H1 (cell line): ENCODE measurements around the gene THBS1. TPM values are rescaled to one million over a fixed set of nuclear protein-coding genes. Genes with fewer than 3 reads are reported as not detected.

Experiments used
- CTCF ChIA-PET: fragments of 300-600 bp; sonication (Branson Sonifier 250); formaldehyde crosslinking; loops from one replicate; lab custom pipeline; 2021; ENCODE audit not compliant: partially characterized antibody; lab: Charles Lee
- POLR2A ChIA-PET: fragments of 300-600 bp; sonication (Branson Sonifier 250); formaldehyde crosslinking; loops from one replicate; lab custom pipeline; 2021; ENCODE audit warnings: inconsistent platforms; ENCODE audit not compliant: partially characterized antibody; lab: Charles Lee
- DNase-seq, 2 experiments: peaks; one replicate each; pipeline versions ENCODE4 v3.0.0 to v3.0.0-alpha.2; 2010 to 2022; ENCODE audit warnings: low spot score in 2 of 2, low read depth in 1 of 2, mixed read lengths in 1 of 2
- FAIRE-seq: peaks from 2 replicates; lab custom pipeline; 2011; peaks lifted over from hg19 to GRCh38; lab: Jason Lieb, UNC
- H2AFZ ChIP-seq: 2 replicates; pipeline ENCODE4 v1.8.1; 2012; ENCODE audit warnings: low read length, inconsistent platforms
- H2AK5ac ChIP-seq: 2 replicates; pipeline ENCODE4 v1.6.1; 2013; ENCODE audit warnings: low read depth, low read length
- H2BK120ac ChIP-seq: replicated peaks from 2 replicates; pipeline ENCODE3; 2013; ENCODE audit warnings: low read depth, low read length, inconsistent platforms
- H2BK12ac ChIP-seq: 2 replicates; pipeline ENCODE4 v1.6.1; 2013; ENCODE audit warnings: low read depth, low read length
- H2BK15ac ChIP-seq: 2 replicates; pipeline ENCODE4 v1.6.1; 2013; ENCODE audit warnings: low read length
- H2BK20ac ChIP-seq: 2 replicates; pipeline ENCODE4 v1.6.1; 2013; ENCODE audit warnings: low read length
- H2BK5ac ChIP-seq: 2 replicates; pipeline ENCODE4 v1.6.1; 2013; ENCODE audit warnings: low read depth, low read length
- H3K14ac ChIP-seq: 2 replicates; pipeline ENCODE4 v1.6.1; 2013; ENCODE audit warnings: inconsistent platforms; ENCODE audit not compliant: insufficient read length
- H3K18ac ChIP-seq: 2 replicates; pipeline ENCODE4 v1.6.1; 2013; ENCODE audit warnings: low read length; ENCODE audit errors: extremely low read depth
- H3K23ac ChIP-seq: 2 replicates; pipeline ENCODE4 v1.6.1; 2013; ENCODE audit warnings: inconsistent platforms; ENCODE audit not compliant: insufficient read length
- H3K23me2 ChIP-seq: 2 replicates; pipeline ENCODE4 v1.6.1; 2013; ENCODE audit warnings: low read depth, low read length
- H3K27ac ChIP-seq: 2 replicates; pipeline ENCODE4 v1.6.1; 2011; ENCODE audit warnings: low read depth, low read length, inconsistent platforms
- H3K27me3 ChIP-seq, 4 experiments: replicated peaks in 1 of 4; 1 replicate in 1 of 4; 2 replicates in 3 of 4; pipeline versions ENCODE4 v1.6.1 to v1.8.1; 2011 to 2013; ENCODE audit warnings: low read length in 3 of 4, mild to moderate bottlenecking in 3 of 4, inconsistent platforms in 2 of 4, mixed read lengths in 2 of 4, moderate library complexity in 1 of 4; ENCODE audit not compliant: control insufficient read depth in 3 of 4, insufficient read depth in 3 of 4; ENCODE audit errors: extremely low read depth in 1 of 4
- H3K36me3 ChIP-seq, 4 experiments: 2 replicates each; pipeline versions ENCODE4 v1.6.1 to v1.8.1; 2011 to 2013; ENCODE audit warnings: mild to moderate bottlenecking in 4 of 4, low read length in 3 of 4, moderate library complexity in 2 of 4, control low read depth in 1 of 4, inconsistent platforms in 1 of 4; ENCODE audit not compliant: insufficient read depth in 4 of 4, control insufficient read depth in 2 of 4
- H3K4ac ChIP-seq: replicated peaks from 2 replicates; pipeline ENCODE3; 2013; ENCODE audit warnings: low read length, low read depth, mixed read lengths, inconsistent platforms; ENCODE audit not compliant: insufficient read length
- H3K4me1 ChIP-seq, 4 experiments: replicated peaks in 1 of 4; 1 replicate in 1 of 4; 2 replicates in 3 of 4; pipeline versions ENCODE4 v1.6.1 to v1.8.1; 2011 to 2013; ENCODE audit warnings: low read length in 3 of 4, inconsistent platforms in 2 of 4, mixed read lengths in 1 of 4; ENCODE audit not compliant: insufficient read depth in 4 of 4, control insufficient read depth in 3 of 4
- H3K4me2 ChIP-seq, 2 experiments: 2 replicates each; pipeline versions ENCODE4 v1.6.1 to v1.8.1; 2011 to 2013; ENCODE audit warnings: low read depth in 2 of 2, low read length in 2 of 2, control low read depth in 1 of 2, inconsistent platforms in 1 of 2, mild to moderate bottlenecking in 1 of 2; ENCODE audit not compliant: insufficient read depth in 1 of 2
- H3K4me3 ChIP-seq, 4 experiments: fragments of 200-600, 300-600 bp in 1 of 4; sonication (generic), shearing (Covaris generic), sonication (Bioruptor Twin) in 1 of 4; 2 replicates each; pipeline versions ENCODE4 v1.5.1 to v1.8.1; 2011 to 2016; ENCODE audit warnings: low read length in 4 of 4, low read depth in 3 of 4, control low read depth in 2 of 4, inconsistent platforms in 2 of 4, mild to moderate bottlenecking in 2 of 4, mixed read lengths in 1 of 4, moderate library complexity in 1 of 4; ENCODE audit not compliant: insufficient read depth in 2 of 4; ENCODE audit errors: extremely low read depth in 1 of 4
- H3K56ac ChIP-seq: replicated peaks from 2 replicates; pipeline ENCODE3; 2013; ENCODE audit warnings: low read depth, mild to moderate bottlenecking, mixed read lengths, low read length, inconsistent platforms; ENCODE audit not compliant: insufficient read length
- H3K79me1 ChIP-seq: 2 replicates; pipeline ENCODE4 v1.6.1; 2013; ENCODE audit warnings: low read depth, low read length, control low read depth
- H3K79me2 ChIP-seq, 2 experiments: 2 replicates each; pipeline versions ENCODE4 v1.6.1 to v1.8.1; 2012 to 2013; ENCODE audit warnings: low read length in 2 of 2, mild to moderate bottlenecking in 2 of 2, inconsistent platforms in 1 of 2; ENCODE audit not compliant: insufficient read depth in 2 of 2, control insufficient read depth in 1 of 2
- H3K9ac ChIP-seq, 4 experiments: replicated peaks in 1 of 4; 1 replicate in 1 of 4; 2 replicates in 3 of 4; pipeline versions ENCODE4 v1.6.1 to v1.8.1; 2011 to 2013; ENCODE audit warnings: low read depth in 3 of 4, low read length in 3 of 4, control low read depth in 2 of 4, mild to moderate bottlenecking in 2 of 4, moderate library complexity in 2 of 4, inconsistent platforms in 1 of 4; ENCODE audit errors: extremely low read depth in 1 of 4
- H3K9me3 ChIP-seq, 2 experiments: 2 replicates each; pipeline versions ENCODE4 v1.6.1 to v1.8.1; 2012 to 2013; ENCODE audit warnings: mild to moderate bottlenecking in 2 of 2, moderate library complexity in 2 of 2, control low read depth in 1 of 2, inconsistent platforms in 1 of 2, low read depth in 1 of 2, low read length in 1 of 2, mixed read lengths in 1 of 2; ENCODE audit not compliant: insufficient read depth in 2 of 2
- H4K20me1 ChIP-seq, 2 experiments: replicated peaks in 1 of 2; 2 replicates each; pipeline versions ENCODE3 to v1.8.1; 2011 to 2013; ENCODE audit warnings: inconsistent platforms in 2 of 2, low read length in 2 of 2, mild to moderate bottlenecking in 1 of 2; ENCODE audit not compliant: insufficient read depth in 2 of 2, control insufficient read depth in 1 of 2
- H4K5ac ChIP-seq: 2 replicates; pipeline ENCODE4 v1.6.1; 2013; ENCODE audit warnings: low read length, low read depth, mixed read lengths, inconsistent platforms; ENCODE audit not compliant: insufficient read length
- H4K8ac ChIP-seq: 2 replicates; pipeline ENCODE4 v1.8.0; 2013; ENCODE audit warnings: mild to moderate bottlenecking, moderate library complexity, low read length, inconsistent platforms; ENCODE audit not compliant: insufficient read depth; ENCODE audit errors: extremely low read depth
- H4K91ac ChIP-seq: replicated peaks from 2 replicates; pipeline ENCODE3; 2013; ENCODE audit warnings: low read length, mixed read lengths, inconsistent platforms; ENCODE audit not compliant: insufficient read length
- ASH2L ChIP-seq: fragments of 200-600, 300-600 bp; sonication (generic); IDR thresholded peaks from one replicate; pipeline ENCODE4 v1.7.1; 2017; ENCODE audit warnings: low read length
- BACH1 ChIP-seq: IDR thresholded peaks from 2 replicates; pipeline ENCODE4 v1.6.1; 2012; ENCODE audit warnings: low read length, improper control_type of control experiment
- CHD1 ChIP-seq: IDR thresholded peaks from 2 replicates; pipeline ENCODE4 v1.6.1; 2012; ENCODE audit warnings: low read depth, low read length, improper control_type of control experiment
- CHD2 ChIP-seq: IDR thresholded peaks from 2 replicates; pipeline ENCODE4 v1.6.1; 2012; ENCODE audit warnings: low read length, improper control_type of control experiment
- EZH2 ChIP-seq: fragments of 200-600 bp; sonication (generic); IDR thresholded peaks from 2 replicates; pipeline ENCODE4 v1.7.1; 2012; ENCODE audit warnings: low read depth, mild to moderate bottlenecking, moderate library complexity, low read length, inconsistent platforms; ENCODE audit not compliant: severe bottlenecking
- SP1 ChIP-seq: IDR thresholded peaks from 2 replicates; pipeline ENCODE4 v1.6.1; 2011; ENCODE audit warnings: low read depth, low read length
- SUZ12 ChIP-seq: fragments of 200-600 bp; sonication (generic); IDR thresholded peaks from 2 replicates; pipeline ENCODE4 v1.6.1; 2012; ENCODE audit warnings: mild to moderate bottlenecking, inconsistent platforms, low read length, moderate library complexity, mixed read lengths
- TAF1 ChIP-seq: IDR thresholded peaks from 2 replicates; pipeline ENCODE4 v1.6.1; 2011; ENCODE audit warnings: mild to moderate bottlenecking, low read depth, low read length
- TCF12 ChIP-seq: IDR thresholded peaks from 2 replicates; pipeline ENCODE4 v1.6.1; 2011; ENCODE audit warnings: low read depth, mild to moderate bottlenecking, low read length
- TEAD4 ChIP-seq: IDR thresholded peaks from 2 replicates; pipeline ENCODE4 v1.6.1; 2012; ENCODE audit warnings: low read depth, low read length, inconsistent platforms, mixed read lengths
- WGBS, 2 experiments: shearing (Covaris generic) in 1 of 2; methylation state at CpG; one replicate each; pipeline versions ENCODE4 v1.1.6 to v1.1.7; 2013 to 2015; ENCODE audit warnings: low lambda C conversion rate in 2 of 2, mixed read lengths in 2 of 2, inconsistent platforms in 1 of 2, low coverage in 1 of 2, missing lambda C conversion rate in 1 of 2; ENCODE audit not compliant: insufficient replicate concordance in 2 of 2, insufficient coverage in 1 of 2, insufficient read length in 1 of 2; ENCODE audit errors: extremely low coverage in 1 of 2, missing lambda C conversion rate in 1 of 2; 5-methylcytosine and 5-hydroxymethylcytosine counted together
- polyA plus RNA-seq, 7 experiments: library from polyadenylated mRNA; depleted of rRNA in 3 of 7; stranded (reverse) in 5 of 7; unstranded in 2 of 7; fragments of >200 nt in 5 of 7; fragments of 200-250 nt in 2 of 7; gene quantifications; 1 replicate in 5 of 7; 2 replicates in 1 of 7; 4 replicates in 1 of 7; pipeline versions ENCODE4 v1.2.1 to v1.2.3, GENCODE V29; 2011 to 2013; ENCODE audit warnings: missing spikeins in 2 of 7, mixed read lengths in 2 of 7
- total RNA-seq: library from RNA; stranded (reverse); fragmentation: NEBNext Ultra II Directional; extraction: Animal tissue kit (Norgen Biotek cat#: 25700); gene quantifications from 2 replicates; pipeline ENCODE4 v1.2.1, GENCODE V29; 2021

The THBS1 gene
- total and polyA plus RNA-seq, 2 of the 8 experiments (the other 6 are each of a cell fraction or from before 2014, with no cell fraction given): 10.3 to 63.3 TPM

DNA sequence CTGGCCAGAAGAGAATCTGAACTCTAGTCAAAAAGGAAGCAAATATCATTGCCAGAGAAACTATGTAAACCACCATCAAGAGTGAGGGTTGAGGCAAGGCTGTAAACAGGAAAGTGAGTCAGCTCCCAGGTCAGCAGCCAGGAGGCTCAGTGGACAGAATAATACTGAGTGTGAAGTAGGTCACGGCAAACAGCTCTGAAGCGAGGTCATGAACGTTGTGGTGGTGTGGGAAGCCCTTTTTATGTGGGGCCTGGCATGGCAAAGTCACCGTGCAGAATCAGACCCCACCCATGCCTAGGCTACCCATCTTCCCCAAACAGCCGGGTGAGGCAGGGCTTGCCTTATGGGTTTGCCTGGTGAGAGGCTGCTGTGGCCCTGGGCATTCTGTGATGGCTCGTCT is 43.9 kb downstream of the THBS1 start:
- Histone ChIP-seq H3K27me3 (no peaks in the 10 kb centered on the region), H4K20me1 (no peaks in the 10 kb centered on the region), H3K23me2 (no peaks in the 10 kb centered on the region), H3K14ac (no peak overlapping the region), H2AK5ac (no peak overlapping the region), H3K36me3 (no peaks in the 10 kb centered on the region), H3K4ac (no peak overlapping the region), H3K4me2 (no peak overlapping the region), H3K56ac (no peak overlapping the region), H2BK12ac (no peak overlapping the region), H3K23ac (no peak overlapping the region), H2BK20ac (no peak overlapping the region), H2BK15ac (no peak overlapping the region), H3K79me1 (no peaks in the 10 kb centered on the region), H3K79me2 (no peaks in the 10 kb centered on the region), H3K4me1 (no peaks in the 10 kb centered on the region; a peak in 2 of 7 replicates), H2BK120ac (no peak overlapping the region), H3K27ac (no peak overlapping the region), H2BK5ac (no peak overlapping the region), H3K9me3 (no peaks in the 10 kb centered on the region), H4K5ac (no peak overlapping the region), H3K4me3 (no peak overlapping the region), H2AFZ (no peak overlapping the region), H4K91ac (no peak overlapping the region), H3K9ac (no peak overlapping the region), H3K18ac (no peak overlapping the region), H4K8ac (no peak overlapping the region)
- 96% methylated on average over 6 of the region's 6 CpGs; no CpG with 5 or more reads in 1 of the 2 experiments for WGBS, 2 experiments
- ChIA-PET POLR2A (no interaction called here), CTCF (interaction anchor here (0.7 to 1.3 kb wide), 4 partner anchors 23 to 292 kb away, joined by 3 to 4 read pairs (median 3); no protein-coding TSS in a partner anchor)
- no peak for TF ChIP-seq SP1
- no peak for TF ChIP-seq TAF1
- TF ChIP-seq EZH2: no peak
- TF ChIP-seq TCF12: no peak
- no peak for TF ChIP-seq SUZ12
- no peak for TF ChIP-seq ASH2L
- TF ChIP-seq CHD1: no peak
- TF ChIP-seq CHD2: no peak
- TF ChIP-seq TEAD4: no peak
- TF ChIP-seq BACH1: no peak
- DNase-seq: no peak
- no peak for FAIRE-seq
